ENCODE measurements around the gene CASP2. TPM values are rescaled to one million over a fixed set of nuclear protein-coding genes. Genes with fewer than 3 reads are reported as not detected.

The CASP2 gene
- total RNA-seq, 1 experiment from 2014 or later = 65.3 TPM

- no peak within 1 kb of the TSS for H3K18ac ChIP-seq (ENCODE audit: insufficient read length, low read depth, low read length)
- H3K9ac ChIP-seq (ENCODE audit: extremely low read depth, insufficient read length, low read length) = no peak within 1 kb of the TSS
- H2BK12ac ChIP-seq (ENCODE audit: insufficient read length, low read depth, low read length) = no peak within 1 kb of the TSS
- Mint-ChIP-seq H3K27ac (no peak within 1 kb of the TSS), H3K27me3 (ENCODE audit: low read depth) (peaks cover 48% of the 10 kb centered on the region), H3K4me3 (peak within 1 kb of the TSS; percentile 46 to 68), H3K4me1 (peaks cover 36 to 39% of the 10 kb centered on the region in 2 experiments), H3K36me3 (ENCODE audit: insufficient read depth in 1 of 3, low read depth in 3 of 3) (peaks cover 15 to 20% (median 16%) of the 10 kb centered on the region in 3 experiments), H3K9me3 (peaks cover 12 to 14% of the 10 kb centered on the region in 2 experiments)
- peaks cover 10% of the 10 kb centered on the region; the same call in 1 of the 2 replicates for H3K79me2 ChIP-seq (ENCODE audit: insufficient read depth, low read length)
- H3K27ac ChIP-seq (ENCODE audit: insufficient read length, low read depth, low read length) = no peak within 1 kb of the TSS
- peaks cover 10% of the 10 kb centered on the region; the same call in 1 of the 2 replicates for H3K27me3 ChIP-seq (ENCODE audit: insufficient read depth, low read length)
- no peak within 1 kb of the TSS for H4K91ac ChIP-seq (ENCODE audit: insufficient read length, low read depth, low read length)
- H3K4ac ChIP-seq (ENCODE audit: low read depth, low read length) = no peak within 1 kb of the TSS
- H3K4me1 ChIP-seq (ENCODE audit: insufficient read depth, low read length) = peaks cover 9% of the 10 kb centered on the region; the same call in 1 of the 2 replicates
- H3K79me1 ChIP-seq (ENCODE audit: insufficient read depth, low read depth, low read length, poor library complexity, severe bottlenecking) = no peaks in the 10 kb centered on the region
- H4K5ac ChIP-seq (ENCODE audit: insufficient read length, low read depth, low read length) = no peak within 1 kb of the TSS
- H2BK20ac ChIP-seq (ENCODE audit: low read depth, low read length, poor library complexity, severe bottlenecking) = no peak within 1 kb of the TSS
- TF ChIP-seq CTCF (conservative IDR thresholded peaks at IDR 0.05) = no peak
- H2AK5ac ChIP-seq (ENCODE audit: insufficient read length, low read length) = no peak within 1 kb of the TSS
- DNase-seq = peak; percentile 88
- H3K23ac ChIP-seq (ENCODE audit: insufficient read length, low read depth, low read length) = no peak within 1 kb of the TSS
- H4K8ac ChIP-seq (replicated peaks; ENCODE audit: insufficient read length, low read depth, low read length) = no peak within 1 kb of the TSS
- peaks cover 10% of the 10 kb centered on the region for H3K23me2 ChIP-seq (ENCODE audit: insufficient read length, low read depth, low read length, poor library complexity, severe bottlenecking)
- H3T11ph ChIP-seq (ENCODE audit: low read length) = no peak within 1 kb of the TSS
- H4K20me1 ChIP-seq (ENCODE audit: control insufficient read depth, insufficient read depth, insufficient read length) = no peaks in the 10 kb centered on the region
- H2BK120ac ChIP-seq (ENCODE audit: low read depth, low read length, poor library complexity, severe bottlenecking) = no peak within 1 kb of the TSS
- WGBS (ENCODE audit: extremely low coverage, insufficient read length, low lambda C conversion rate) = no CpG with 5 or more reads among the region's 19 CpGs
- H2BK15ac ChIP-seq (ENCODE audit: low read depth, low read length) = no peak within 1 kb of the TSS
- H2BK5ac ChIP-seq (ENCODE audit: insufficient read length, low read length) = no peak within 1 kb of the TSS
- no peak within 1 kb of the TSS for H3K56ac ChIP-seq (ENCODE audit: insufficient read length, low read depth, low read length)
- no peak within 1 kb of the TSS for H2AFZ ChIP-seq (ENCODE audit: low read length)
- peak within 1 kb of the TSS; percentile 61 for H3K4me2 ChIP-seq (ENCODE audit: insufficient read depth, insufficient read length, low read length)
- no peak within 1 kb of the TSS for H3K14ac ChIP-seq (ENCODE audit: insufficient read depth, low read length)
- peaks cover 10% of the 10 kb centered on the region for H3K9me3 ChIP-seq (ENCODE audit: control insufficient read depth, low read depth, low read length)
Measured at GRCh38 chr7:143284591-143285469, 3.3 kb upstream of the CASP2 start, which contains the start of gene TMEM139. Gene TMEM139, plus strand, starts transcription at chr7:143284958. Its CDS starts 1,000 bp downstream, at chr7:143285958.
